Stimulated activated naive CD8-positive, alpha-beta T cell treated with anti-CD3 and anti-CD28 coated beads, Interleukin-15, Interleukin-2, amounts not matched to agents 100 ng/mL and 50 ng/mL, for 24 hours (primary cell): ENCODE results near the gene HDAC5.

ENCODE experiments used
- H3K27ac Mint-ChIP-seq: one replicate; pipeline ENCODE4 v1.8.0; 2021; ENCODE audit warnings: mild to moderate bottlenecking, mixed read lengths
- H3K27me3 Mint-ChIP-seq: one replicate; pipeline ENCODE4 v1.8.0; 2021; ENCODE audit warnings: mixed read lengths
- H3K36me3 Mint-ChIP-seq: one replicate; pipeline ENCODE4 v1.8.0; 2021; ENCODE audit warnings: low read depth, mixed read lengths
- H3K4me1 Mint-ChIP-seq: one replicate; pipeline ENCODE4 v1.8.0; 2021; ENCODE audit warnings: low read depth, mixed read lengths
- H3K4me3 Mint-ChIP-seq: one replicate; pipeline ENCODE4 v1.8.0; 2021; ENCODE audit warnings: mild to moderate bottlenecking, mixed read lengths
- H3K9me3 Mint-ChIP-seq: one replicate; pipeline ENCODE4 v1.8.0; 2021; ENCODE audit warnings: mixed read lengths

HDAC5 gene

GRCh38 chr17:44075598-44076293 lies 47.7 kb downstream of the HDAC5 start:
- H3K27me3 Mint-ChIP-seq: no peaks in the 10 kb centered on the region
- no peak overlapping the region for H3K4me3 Mint-ChIP-seq
- no peaks in the 10 kb centered on the region for H3K9me3 Mint-ChIP-seq
- H3K4me1 Mint-ChIP-seq: peaks cover 13% of the 10 kb centered on the region
- no peak overlapping the region for H3K27ac Mint-ChIP-seq
- H3K36me3 Mint-ChIP-seq: peaks cover 13% of the 10 kb centered on the region

DNA sequence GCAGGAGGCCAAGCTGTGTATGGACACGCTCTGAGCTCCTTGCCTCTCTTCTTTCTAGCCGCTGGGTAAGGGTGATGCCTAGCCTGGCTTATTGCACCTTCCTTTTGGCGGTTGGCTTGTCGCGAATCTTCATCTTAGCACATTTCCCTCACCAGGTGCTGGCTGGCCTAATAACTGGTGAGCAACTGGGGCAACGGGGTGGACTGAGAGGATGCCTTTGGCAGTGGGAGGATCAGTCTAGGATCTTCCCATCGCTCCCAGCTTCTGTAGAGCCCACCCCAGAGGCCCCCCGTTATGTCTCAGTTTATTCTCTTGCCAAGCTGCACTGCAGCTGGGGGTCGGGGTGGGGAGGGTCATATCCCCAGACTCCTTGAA lies 48.5 kb downstream of the HDAC5 start:
- H3K4me3 Mint-ChIP-seq: no peak overlapping the region
- H3K9me3 Mint-ChIP-seq: no peaks in the 10 kb centered on the region
- no peaks in the 10 kb centered on the region for H3K27me3 Mint-ChIP-seq
- peaks cover 13% of the 10 kb centered on the region for H3K36me3 Mint-ChIP-seq
- H3K27ac Mint-ChIP-seq: no peak overlapping the region
- peaks cover 20% of the 10 kb centered on the region for H3K4me1 Mint-ChIP-seq

- no peaks in the 10 kb centered on the region for H3K27me3 Mint-ChIP-seq
- H3K36me3 Mint-ChIP-seq: peaks cover 13% of the 10 kb centered on the region
- peaks cover 23% of the 10 kb centered on the region for H3K4me1 Mint-ChIP-seq
- no peak overlapping the region for H3K4me3 Mint-ChIP-seq
- no peaks in the 10 kb centered on the region for H3K9me3 Mint-ChIP-seq
- no peak overlapping the region for H3K27ac Mint-ChIP-seq
Observed at GRCh38 chr17:44074231-44074910, 49.1 kb downstream of the HDAC5 start.

GRCh38 chr17:44071772-44072171 lies 51.7 kb downstream of the HDAC5 start:
- Mint-ChIP-seq H3K36me3 (peaks cover 9% of the 10 kb centered on the region), H3K4me1 (peaks cover 33% of the 10 kb centered on the region), H3K9me3 (no peaks in the 10 kb centered on the region), H3K4me3 (peak overlapping the region; percentile 89), H3K27me3 (no peaks in the 10 kb centered on the region), H3K27ac (peak overlapping the region; percentile 77)

- Mint-ChIP-seq H3K27ac (peak overlapping the region; percentile 90), H3K9me3 (no peaks in the 10 kb centered on the region), H3K4me3 (peak overlapping the region; percentile 89), H3K27me3 (no peaks in the 10 kb centered on the region), H3K4me1 (peaks cover 36% of the 10 kb centered on the region), H3K36me3 (peaks cover 4% of the 10 kb centered on the region)
Observed at GRCh38 chr17:44071198-44071520, 52.3 kb downstream of the HDAC5 start.

DNA sequence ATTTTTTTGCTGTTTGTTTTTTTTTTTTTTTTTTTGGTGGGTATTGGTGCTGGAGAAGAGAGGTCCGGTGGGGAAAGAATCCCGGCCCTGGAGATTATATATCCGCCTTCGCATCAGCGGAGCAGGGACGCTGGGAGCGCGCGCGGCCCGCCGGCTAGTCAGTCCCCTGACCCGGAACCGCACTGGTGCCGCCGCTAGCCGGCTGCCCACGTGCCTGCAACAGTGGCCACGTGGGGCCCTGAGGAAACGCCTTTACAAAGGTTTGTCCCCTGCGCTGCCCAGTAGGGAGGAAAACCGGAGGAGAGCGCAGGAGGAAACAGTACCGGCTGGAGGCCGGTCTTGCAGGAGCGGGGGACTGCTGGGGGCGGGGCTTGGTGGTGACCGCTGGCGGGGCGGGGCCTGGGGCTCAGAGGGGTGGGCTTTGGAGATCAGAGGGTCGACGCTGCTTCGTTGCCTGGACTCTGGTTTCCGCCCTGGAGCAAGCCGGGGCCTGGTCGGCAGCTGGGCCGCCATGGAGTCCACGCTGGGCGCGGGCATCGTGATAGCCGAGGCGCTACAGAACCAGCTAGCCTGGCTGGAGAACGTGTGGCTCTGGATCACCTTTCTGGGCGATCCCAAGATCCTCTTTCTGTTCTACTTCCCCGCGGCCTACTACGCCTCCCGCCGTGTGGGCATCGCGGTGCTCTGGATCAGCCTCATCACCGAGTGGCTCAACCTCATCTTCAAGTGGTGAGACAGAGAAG lies 52.8 kb downstream of the HDAC5 start, which contains the start of gene G6PC3:
Gene G6PC3 (plus strand): TSS at position 281 of the 743 bp plus-strand sequence. CDS start 231 bp downstream, at position 512.
- no peaks in the 10 kb centered on the region for H3K27me3 Mint-ChIP-seq
- H3K36me3 Mint-ChIP-seq: peaks cover 3% of the 10 kb centered on the region
- no peaks in the 10 kb centered on the region for H3K9me3 Mint-ChIP-seq
- peaks cover 40% of the 10 kb centered on the region for H3K4me1 Mint-ChIP-seq
- H3K27ac Mint-ChIP-seq: peak within 1 kb of the TSS; percentile 90
- H3K4me3 Mint-ChIP-seq: peak within 1 kb of the TSS; percentile 89

GRCh38 chr17:44069974-44070454 lies 53.4 kb downstream of the HDAC5 start:
- peaks cover 46% of the 10 kb centered on the region for H3K4me1 Mint-ChIP-seq
- peaks cover 6% of the 10 kb centered on the region for H3K36me3 Mint-ChIP-seq
- peak overlapping the region; percentile 90 for H3K27ac Mint-ChIP-seq
- H3K4me3 Mint-ChIP-seq: peak overlapping the region; percentile 89
- H3K27me3 Mint-ChIP-seq: no peaks in the 10 kb centered on the region
- no peaks in the 10 kb centered on the region for H3K9me3 Mint-ChIP-seq

GRCh38 chr17:44067545-44067940 lies 55.9 kb downstream of the HDAC5 start:
- Mint-ChIP-seq H3K27ac (no peak overlapping the region), H3K4me3 (peak overlapping the region; percentile 98), H3K4me1 (peaks cover 60% of the 10 kb centered on the region), H3K9me3 (no peaks in the 10 kb centered on the region), H3K36me3 (peaks cover 24% of the 10 kb centered on the region), H3K27me3 (no peaks in the 10 kb centered on the region)

- Mint-ChIP-seq H3K4me3 (peak within 1 kb of the TSS; percentile 98), H3K27me3 (no peaks in the 10 kb centered on the region)
Observed at GRCh38 chr17:44066204-44066930, 57.1 kb downstream of the HDAC5 start, which contains the start of gene LSM12. TSS of gene LSM12 (minus strand) at chr17:44066671. CDS start at chr17:44066587, 84 bp downstream.

DNA sequence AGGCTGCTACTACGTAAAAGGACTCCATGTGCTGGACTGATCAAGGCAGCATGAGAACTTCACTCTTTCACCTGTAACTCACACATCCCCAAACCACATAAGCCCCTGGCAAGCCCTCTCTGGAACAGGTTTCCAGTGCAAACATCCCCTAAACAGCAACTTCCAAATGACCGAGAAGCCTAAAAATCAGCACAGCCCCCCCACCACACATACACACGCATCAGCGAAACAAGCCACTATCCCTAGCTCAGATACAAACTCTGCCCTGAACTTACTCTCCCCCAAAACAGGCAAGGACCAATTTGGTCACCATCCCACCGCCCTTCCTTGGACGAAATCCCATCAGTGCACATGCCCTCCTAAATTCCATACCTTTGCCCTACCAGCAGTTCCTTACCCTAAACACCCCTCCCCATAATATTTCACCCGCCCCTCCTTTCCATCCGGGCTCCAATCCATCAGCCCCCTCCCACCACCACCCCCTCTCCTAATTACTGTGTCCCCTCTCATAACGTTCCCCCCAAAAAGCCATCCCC lies 57.7 kb downstream of the HDAC5 start:
- peak overlapping the region; percentile 98 for H3K27ac Mint-ChIP-seq
- H3K4me3 Mint-ChIP-seq: peak overlapping the region; percentile 98
- no peaks in the 10 kb centered on the region for H3K9me3 Mint-ChIP-seq
- H3K36me3 Mint-ChIP-seq: peaks cover 38% of the 10 kb centered on the region
- peaks cover 52% of the 10 kb centered on the region for H3K4me1 Mint-ChIP-seq
- no peaks in the 10 kb centered on the region for H3K27me3 Mint-ChIP-seq

More at GRCh38 chr17:44066204-44066930, 57.1 kb downstream of the HDAC5 start, which contains the start of gene LSM12:
- H3K4me1 Mint-ChIP-seq: peaks cover 56% of the 10 kb centered on the region
- H3K27ac Mint-ChIP-seq: peak within 1 kb of the TSS; percentile 98
- H3K9me3 Mint-ChIP-seq: no peaks in the 10 kb centered on the region
- peaks cover 34% of the 10 kb centered on the region for H3K36me3 Mint-ChIP-seq

DNA sequence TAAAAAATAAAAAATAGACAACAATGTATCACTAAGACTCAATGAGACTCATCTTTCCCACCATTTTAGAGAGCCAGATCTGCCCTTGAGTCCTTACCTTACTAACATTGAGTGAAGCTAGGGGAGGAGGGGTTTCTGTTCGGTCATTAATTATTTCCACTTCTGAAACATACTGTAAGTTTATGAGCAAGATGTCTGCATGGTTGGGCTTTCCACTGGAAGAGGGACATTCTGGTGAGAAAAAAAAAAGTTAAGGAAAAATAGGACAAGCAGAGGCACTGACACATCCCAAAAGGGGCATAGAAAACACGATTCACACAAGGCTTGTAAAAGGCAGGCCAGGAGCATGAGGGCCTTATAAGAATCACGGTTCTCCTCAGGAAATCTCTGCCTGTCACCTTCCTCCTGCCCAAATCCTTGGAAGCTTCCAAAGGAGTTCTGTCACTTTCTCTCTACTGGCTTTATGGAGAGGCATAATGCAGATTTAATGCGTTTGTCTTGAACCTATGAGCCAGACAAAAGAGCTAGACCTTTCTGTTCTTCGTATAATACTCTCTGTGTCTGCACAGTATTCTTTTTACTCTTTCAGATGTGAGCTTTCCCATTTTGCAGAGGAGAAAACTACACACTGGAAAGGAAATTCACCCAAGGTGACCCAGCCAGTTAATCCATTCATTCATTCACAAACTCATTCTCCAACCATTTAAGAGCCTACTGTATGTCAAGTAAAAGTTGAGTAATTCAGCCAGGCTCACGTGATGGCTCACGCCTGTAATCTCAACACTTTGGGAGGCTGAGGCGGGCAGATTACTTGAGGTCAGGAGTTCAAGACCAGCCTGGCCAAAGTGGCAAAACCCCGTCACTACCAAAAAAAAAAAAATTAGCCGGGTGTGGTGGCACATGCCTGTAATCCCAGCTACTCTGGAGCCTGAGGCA lies 59.5 kb downstream of the HDAC5 start:
- no peaks in the 10 kb centered on the region for H3K9me3 Mint-ChIP-seq
- H3K36me3 Mint-ChIP-seq: peaks cover 54% of the 10 kb centered on the region
- peak overlapping the region; percentile 74 for H3K27ac Mint-ChIP-seq
- peaks cover 53% of the 10 kb centered on the region for H3K4me1 Mint-ChIP-seq
- H3K4me3 Mint-ChIP-seq: peak overlapping the region; percentile 98
- no peaks in the 10 kb centered on the region for H3K27me3 Mint-ChIP-seq

DNA sequence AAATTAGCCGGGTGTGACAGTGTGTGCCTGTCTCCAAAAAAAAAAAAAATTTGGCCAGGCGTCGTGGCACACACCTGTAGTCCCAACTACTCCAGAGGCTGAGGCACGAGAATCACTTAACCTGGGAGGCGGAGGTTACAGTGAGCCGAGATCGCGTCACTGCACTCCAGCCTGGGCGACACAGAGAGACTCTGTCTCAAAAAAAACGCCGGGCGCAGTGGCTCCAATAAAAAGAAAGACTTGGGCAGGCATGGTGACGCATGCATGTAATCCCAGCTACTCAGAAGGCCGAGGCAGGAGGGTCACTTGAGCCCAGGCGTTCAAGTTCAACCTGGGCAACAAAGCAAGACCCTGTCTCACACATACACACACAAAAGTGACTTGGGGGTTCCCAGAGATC lies 60.6 kb downstream of the HDAC5 start:
- Mint-ChIP-seq H3K36me3 (peaks cover 59% of the 10 kb centered on the region), H3K4me3 (no peak overlapping the region), H3K27me3 (no peaks in the 10 kb centered on the region), H3K27ac (no peak overlapping the region), H3K9me3 (no peaks in the 10 kb centered on the region), H3K4me1 (peaks cover 53% of the 10 kb centered on the region)

- H3K4me1 Mint-ChIP-seq: peaks cover 42% of the 10 kb centered on the region
- H3K36me3 Mint-ChIP-seq: peaks cover 59% of the 10 kb centered on the region
- no peak overlapping the region for H3K4me3 Mint-ChIP-seq
- no peaks in the 10 kb centered on the region for H3K27me3 Mint-ChIP-seq
- H3K27ac Mint-ChIP-seq: no peak overlapping the region
- no peaks in the 10 kb centered on the region for H3K9me3 Mint-ChIP-seq
Observed at GRCh38 chr17:44061446-44061845, 62.0 kb downstream of the HDAC5 start.
